ENCODE data around the gene BORCS8.
"Not testable (repeated sequence)": the region's sequence is repeated elsewhere in the genome, so short reads cannot be mapped to it uniquely, and the experiment has no call there.

BORCS8 gene

GRCh38 chr19:19224150-19224851, 32.3 kb upstream of the BORCS8 start:
- Histone ChIP-seq H3F3A (ENCODE audit: low read depth) (no peaks in the 10 kb centered on the region), H4K20me1 (ENCODE audit: insufficient read depth, low read length, poor library complexity, severe bottlenecking) (no peaks in the 10 kb centered on the region), H3K4me1 (ENCODE audit: insufficient read depth, low read length, poor library complexity, severe bottlenecking) (no peaks in the 10 kb centered on the region), H3K9me3 (ENCODE audit: insufficient read depth, low read depth, low read length) (no peaks in the 10 kb centered on the region), H3K79me2 (ENCODE audit: insufficient read depth, low read length) (no peaks in the 10 kb centered on the region), H3K4me3 (ENCODE audit: low read length, poor library complexity, severe bottlenecking) (no peak overlapping the region), H3K4me2 (ENCODE audit: low read depth, low read length, poor library complexity, severe bottlenecking) (no peak overlapping the region), H3K9me2 (replicated peaks; ENCODE audit: low read depth, low read length) (no peaks in the 10 kb centered on the region), H2AFZ (ENCODE audit: low read length) (no peak overlapping the region), H3K36me3 (ENCODE audit: insufficient read depth, low read length) (no peaks in the 10 kb centered on the region), H3K9ac (ENCODE audit: low read depth, low read length, poor library complexity, severe bottlenecking) (no peak overlapping the region), H3K27me3 (ENCODE audit: insufficient read depth, low read length, poor library complexity, severe bottlenecking) (no peaks in the 10 kb centered on the region)
- no peak for TF ChIP-seq EZH2phosphoT487 (IDR thresholded peaks at IDR 0.05; ENCODE audit: borderline replicate concordance)
- no peak for TF ChIP-seq CTCF (conservative IDR thresholded peaks at IDR 0.05; ENCODE audit: low read length)

- TF ChIP-seq EZH2phosphoT487 (IDR thresholded peaks at IDR 0.05; ENCODE audit: borderline replicate concordance): no peak
- no peak for TF ChIP-seq CTCF (conservative IDR thresholded peaks at IDR 0.05; ENCODE audit: low read length)
These were observed 31.7 kb upstream of the BORCS8 start for GRCh38 chr19:19223636-19224035.

GRCh38 chr19:19223060-19223459, 31.1 kb upstream of the BORCS8 start:
- no peaks in the 10 kb centered on the region for H3K9me3 ChIP-seq (ENCODE audit: insufficient read depth, low read depth, low read length)
- H3K9me2 ChIP-seq (replicated peaks; ENCODE audit: low read depth, low read length): no peaks in the 10 kb centered on the region
- no peaks in the 10 kb centered on the region for H3K36me3 ChIP-seq (ENCODE audit: insufficient read depth, low read length)
- no peak overlapping the region for H3K9ac ChIP-seq (ENCODE audit: low read depth, low read length, poor library complexity, severe bottlenecking)
- TF ChIP-seq CTCF (conservative IDR thresholded peaks at IDR 0.05; ENCODE audit: low read length) (no peak), EZH2phosphoT487 (IDR thresholded peaks at IDR 0.05; ENCODE audit: borderline replicate concordance) (no peak)
- H2AFZ ChIP-seq (ENCODE audit: low read length): no peak overlapping the region
- no peaks in the 10 kb centered on the region for H3K27me3 ChIP-seq (ENCODE audit: insufficient read depth, low read length, poor library complexity, severe bottlenecking)
- H3F3A ChIP-seq (ENCODE audit: low read depth): no peaks in the 10 kb centered on the region
- no peaks in the 10 kb centered on the region for H3K79me2 ChIP-seq (ENCODE audit: insufficient read depth, low read length)
- no peaks in the 10 kb centered on the region for H3K4me1 ChIP-seq (ENCODE audit: insufficient read depth, low read length, poor library complexity, severe bottlenecking)
- H3K4me3 ChIP-seq (ENCODE audit: low read length, poor library complexity, severe bottlenecking): no peak overlapping the region
- no peaks in the 10 kb centered on the region for H4K20me1 ChIP-seq (ENCODE audit: insufficient read depth, low read length, poor library complexity, severe bottlenecking)
- H3K4me2 ChIP-seq (ENCODE audit: low read depth, low read length, poor library complexity, severe bottlenecking): no peak overlapping the region

More at GRCh38 chr19:19223636-19224035, 31.7 kb upstream of the BORCS8 start:
- H3K9me3 ChIP-seq (ENCODE audit: insufficient read depth, low read depth, low read length): no peaks in the 10 kb centered on the region
- H3F3A ChIP-seq (ENCODE audit: low read depth): no peaks in the 10 kb centered on the region
- H2AFZ ChIP-seq (ENCODE audit: low read length): no peak overlapping the region
- H3K4me3 ChIP-seq (ENCODE audit: low read length, poor library complexity, severe bottlenecking): no peak overlapping the region
- H3K79me2 ChIP-seq (ENCODE audit: insufficient read depth, low read length): no peaks in the 10 kb centered on the region
- no peaks in the 10 kb centered on the region for H4K20me1 ChIP-seq (ENCODE audit: insufficient read depth, low read length, poor library complexity, severe bottlenecking)
- no peaks in the 10 kb centered on the region for H3K4me1 ChIP-seq (ENCODE audit: insufficient read depth, low read length, poor library complexity, severe bottlenecking)
- no peaks in the 10 kb centered on the region for H3K36me3 ChIP-seq (ENCODE audit: insufficient read depth, low read length)
- no peak overlapping the region for H3K9ac ChIP-seq (ENCODE audit: low read depth, low read length, poor library complexity, severe bottlenecking)
- no peak overlapping the region for H3K4me2 ChIP-seq (ENCODE audit: low read depth, low read length, poor library complexity, severe bottlenecking)
- H3K27me3 ChIP-seq (ENCODE audit: insufficient read depth, low read length, poor library complexity, severe bottlenecking): no peaks in the 10 kb centered on the region
- no peaks in the 10 kb centered on the region for H3K9me2 ChIP-seq (replicated peaks; ENCODE audit: low read depth, low read length)

- H3K79me2 ChIP-seq (ENCODE audit: insufficient read depth, low read length); H3K4me3 ChIP-seq (ENCODE audit: low read length, poor library complexity, severe bottlenecking); H2AFZ ChIP-seq (ENCODE audit: low read length); H3K4me2 ChIP-seq (ENCODE audit: low read depth, low read length, poor library complexity, severe bottlenecking); H3K36me3 ChIP-seq (ENCODE audit: insufficient read depth, low read length); H3K4me1 ChIP-seq (ENCODE audit: insufficient read depth, low read length, poor library complexity, severe bottlenecking); H3F3A ChIP-seq (ENCODE audit: low read depth); H3K9me2 ChIP-seq (replicated peaks; ENCODE audit: low read depth, low read length); H3K9ac ChIP-seq (ENCODE audit: low read depth, low read length, poor library complexity, severe bottlenecking); H4K20me1 ChIP-seq (ENCODE audit: insufficient read depth, low read length, poor library complexity, severe bottlenecking); H3K9me3 ChIP-seq (ENCODE audit: insufficient read depth, low read depth, low read length); H3K27me3 ChIP-seq (ENCODE audit: insufficient read depth, low read length, poor library complexity, severe bottlenecking): not testable (repeated sequence)
These were observed 29.0 kb upstream of the BORCS8 start for GRCh38 chr19:19221000-19221399.
